DMS79 (cell line): ENCODE results near the gene FZD10.

Experiments used
- DNase-seq: peaks from one replicate; lab custom pipeline; 2025; lab: John Stamatoyannopoulos, UW

FZD10 gene

DNA sequence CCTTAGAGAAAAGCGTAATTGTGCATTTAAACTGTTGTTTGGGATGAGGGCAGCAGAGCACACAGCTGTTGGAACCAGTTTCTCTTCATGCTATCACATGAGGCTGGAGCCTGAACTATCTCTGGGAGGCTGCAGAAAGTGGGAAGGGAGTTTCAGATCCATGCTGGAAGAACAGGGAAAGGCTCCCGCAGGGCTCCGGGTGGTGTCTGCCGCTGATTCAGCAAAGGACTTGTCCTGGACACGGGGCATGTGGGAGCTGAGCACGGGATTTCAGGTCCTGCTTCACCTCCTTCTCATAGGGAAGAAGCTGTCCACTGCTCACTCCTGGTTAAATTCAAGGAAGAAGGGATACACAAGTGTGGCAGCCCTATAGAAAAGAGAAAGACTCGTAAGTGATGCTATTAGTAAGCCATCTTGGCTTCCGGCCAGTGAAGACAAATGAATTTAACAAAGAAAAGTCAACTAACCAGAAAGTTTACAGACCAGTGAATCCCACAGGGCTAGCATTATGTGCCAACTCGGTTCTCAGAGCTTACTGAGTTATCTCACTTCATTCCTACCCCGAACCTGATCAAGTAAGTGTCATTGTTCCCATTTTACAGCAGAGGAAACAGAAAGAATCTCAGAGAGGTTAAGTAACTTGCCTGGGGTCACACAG, 6.7 kb upstream of the FZD10 start:
- no peak for DNase-seq

DNA sequence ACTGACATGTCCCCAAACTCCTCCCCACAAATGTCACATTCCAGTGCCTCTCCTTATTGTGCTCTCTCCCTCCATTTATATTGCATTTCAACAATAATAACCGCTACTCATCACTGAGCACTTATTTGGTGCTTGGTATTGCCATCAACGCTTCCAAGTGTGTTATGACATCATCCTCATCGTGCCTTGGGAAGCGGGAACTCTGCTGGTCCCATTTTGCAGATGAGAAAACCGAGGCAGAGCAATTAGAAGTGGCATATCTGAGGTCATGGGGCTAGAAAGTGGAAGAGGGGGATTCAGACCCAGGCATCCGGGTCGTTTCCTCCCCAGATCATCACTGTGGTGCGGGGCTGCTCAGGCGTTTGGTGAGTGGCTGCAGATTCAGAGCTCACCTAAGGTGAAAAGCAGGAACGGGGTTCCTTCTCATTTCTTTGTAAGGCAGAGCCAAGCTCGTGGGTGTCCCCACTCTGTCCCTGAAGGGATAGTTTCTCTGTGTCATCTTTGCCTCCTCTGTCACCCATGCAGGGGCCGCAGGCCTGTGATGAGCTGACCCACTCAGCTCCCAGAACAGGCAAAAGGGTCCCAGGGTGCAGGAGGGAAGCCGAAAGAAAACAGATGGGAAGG, 5.5 kb upstream of the FZD10 start:
- no peak for DNase-seq

DNA sequence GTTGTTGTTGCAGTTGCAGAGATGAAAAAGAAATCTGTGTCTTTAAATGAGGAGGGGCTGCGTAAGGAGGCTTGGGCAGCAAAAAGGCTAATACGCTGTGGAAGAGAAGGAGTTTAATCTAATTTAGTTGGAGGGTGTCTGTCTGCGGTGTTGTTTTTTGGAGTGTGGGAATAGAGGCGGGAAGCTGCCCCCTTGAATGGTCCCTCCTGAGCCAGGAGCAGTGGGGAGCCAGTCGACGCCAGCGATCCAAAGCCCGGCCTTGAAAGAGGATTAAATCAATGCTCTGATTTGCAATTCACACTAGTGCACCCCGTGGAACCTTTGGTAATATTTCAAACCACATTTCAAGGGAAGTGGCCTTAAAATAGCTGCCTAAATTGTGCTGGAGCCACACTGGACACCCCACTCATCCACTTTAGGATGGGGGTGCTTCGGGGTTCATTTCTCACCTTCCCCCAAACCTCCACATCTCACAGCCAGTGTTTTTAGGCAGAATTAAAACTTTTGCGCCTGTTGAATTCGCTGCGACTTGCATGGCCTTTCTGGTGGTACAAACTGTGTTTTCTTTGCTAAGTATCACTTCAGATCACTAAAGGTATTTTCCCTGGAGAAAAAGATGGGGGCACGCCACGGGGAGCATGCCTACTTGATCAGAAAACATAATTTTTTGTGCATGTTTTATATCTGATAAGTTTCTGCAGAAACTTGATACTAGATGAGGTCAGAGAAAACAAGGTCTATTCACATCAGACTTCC, 4.1 kb upstream of the FZD10 start:
- DNase-seq: no peak

DNA sequence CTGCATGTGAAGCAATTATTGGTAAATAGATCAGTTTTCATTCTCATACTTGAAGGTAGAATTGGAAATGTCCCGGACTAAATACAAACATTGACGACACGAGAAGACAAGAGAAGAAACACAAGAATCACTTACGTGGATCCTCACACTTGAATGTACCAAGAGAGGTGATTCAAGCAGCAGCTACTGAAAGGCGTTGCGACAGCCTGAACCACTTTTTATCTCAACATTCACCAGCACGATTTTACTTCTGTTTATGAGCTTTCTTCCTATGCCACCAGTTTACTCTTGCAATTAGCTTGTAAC, 3.6 kb upstream of the FZD10 start:
- no peak for DNase-seq

DNA sequence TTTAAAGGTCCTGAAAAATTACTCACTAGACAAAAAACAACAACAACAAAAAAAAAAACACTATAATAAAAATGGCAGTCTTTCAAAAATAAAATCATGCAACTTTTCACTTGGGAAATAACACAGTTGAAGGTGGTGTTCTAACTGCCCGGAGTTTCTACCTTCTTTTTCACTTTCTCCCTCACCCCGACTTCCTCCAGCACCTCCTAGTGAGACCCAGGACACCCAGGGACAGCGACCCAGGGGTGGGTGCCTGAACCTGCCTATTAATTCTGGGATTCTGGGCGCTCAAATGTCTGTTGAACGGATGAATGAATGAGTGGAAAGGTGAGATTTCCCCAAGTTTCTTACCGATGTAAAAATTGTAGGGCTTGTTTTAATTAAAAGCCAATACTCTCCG, 2.0 kb upstream of the FZD10 start:
- no peak for DNase-seq

DNA sequence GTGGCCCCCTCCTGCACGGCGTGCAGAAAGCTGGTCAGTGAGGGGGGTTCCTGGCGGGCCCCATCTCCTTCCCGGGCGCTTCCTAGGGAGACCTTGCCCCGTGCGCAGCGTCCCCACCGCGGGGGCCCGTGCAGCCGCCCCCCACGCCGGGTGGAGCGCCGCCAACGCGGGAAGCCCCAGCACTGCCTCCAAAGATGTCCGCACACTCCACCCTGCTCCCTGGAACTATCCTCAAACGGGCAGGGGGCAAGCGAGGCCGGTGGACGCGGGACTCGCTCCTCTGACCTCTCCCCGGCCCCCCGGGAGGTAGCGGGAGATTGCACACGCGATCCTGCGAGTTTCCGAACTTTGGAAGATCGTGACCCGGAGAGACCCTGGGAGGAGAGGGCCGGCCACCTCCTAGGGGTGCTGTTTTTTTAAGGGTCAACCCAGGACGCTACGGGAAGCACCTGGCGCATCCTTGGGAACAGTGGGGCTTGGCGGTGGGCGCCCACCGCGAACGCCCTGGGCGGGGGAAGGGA, 1.5 kb upstream of the FZD10 start:
- DNase-seq: no peak

DNA sequence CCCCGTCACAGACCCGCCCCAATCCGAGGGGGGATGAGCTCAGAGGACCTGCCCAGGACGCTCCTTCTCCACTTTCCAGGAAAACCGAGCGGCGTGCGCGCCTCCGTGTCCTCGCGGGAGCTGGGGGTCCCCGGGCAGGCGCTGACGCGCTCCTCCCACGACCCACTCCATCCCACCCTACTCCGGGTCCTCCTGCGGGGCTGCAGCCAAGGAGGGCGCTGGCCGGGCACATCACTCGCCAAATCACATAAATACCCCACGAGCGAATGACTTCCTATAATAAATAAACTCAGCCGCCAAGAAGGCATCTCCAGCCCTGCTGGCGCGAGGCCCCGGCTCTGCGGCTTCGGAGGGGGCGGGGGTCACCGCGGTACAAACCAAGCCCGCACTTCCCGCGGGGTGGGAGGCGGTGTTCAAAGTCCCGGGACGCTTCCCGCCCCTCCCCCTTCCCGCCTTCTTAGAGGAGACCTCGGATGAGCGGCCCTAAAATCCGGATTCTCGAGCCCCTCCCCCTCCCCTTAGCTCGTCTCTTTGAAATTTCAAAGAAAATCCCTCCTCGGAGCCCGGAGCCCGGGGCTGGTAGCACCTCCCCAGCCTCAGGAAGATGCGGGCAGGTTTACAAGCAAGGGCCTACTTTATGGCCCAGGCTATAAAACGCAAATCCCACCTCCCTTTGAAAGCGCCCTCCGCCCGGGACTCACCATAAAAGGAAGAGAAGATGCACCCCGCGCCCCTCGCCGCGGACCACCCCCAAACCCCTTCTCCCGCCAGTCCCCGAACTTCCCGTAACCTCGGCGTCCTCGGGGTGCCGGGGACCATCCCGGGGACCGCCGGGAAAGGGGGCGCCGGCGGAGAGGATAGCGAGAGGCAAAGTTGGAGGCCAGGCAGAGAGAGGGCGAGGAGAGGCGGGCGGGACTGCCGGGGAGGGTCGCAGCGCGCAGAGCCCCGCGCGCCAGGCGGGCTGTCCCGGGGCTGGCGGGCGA, 712 bp upstream of the FZD10 start:
- no peak for DNase-seq

DNA sequence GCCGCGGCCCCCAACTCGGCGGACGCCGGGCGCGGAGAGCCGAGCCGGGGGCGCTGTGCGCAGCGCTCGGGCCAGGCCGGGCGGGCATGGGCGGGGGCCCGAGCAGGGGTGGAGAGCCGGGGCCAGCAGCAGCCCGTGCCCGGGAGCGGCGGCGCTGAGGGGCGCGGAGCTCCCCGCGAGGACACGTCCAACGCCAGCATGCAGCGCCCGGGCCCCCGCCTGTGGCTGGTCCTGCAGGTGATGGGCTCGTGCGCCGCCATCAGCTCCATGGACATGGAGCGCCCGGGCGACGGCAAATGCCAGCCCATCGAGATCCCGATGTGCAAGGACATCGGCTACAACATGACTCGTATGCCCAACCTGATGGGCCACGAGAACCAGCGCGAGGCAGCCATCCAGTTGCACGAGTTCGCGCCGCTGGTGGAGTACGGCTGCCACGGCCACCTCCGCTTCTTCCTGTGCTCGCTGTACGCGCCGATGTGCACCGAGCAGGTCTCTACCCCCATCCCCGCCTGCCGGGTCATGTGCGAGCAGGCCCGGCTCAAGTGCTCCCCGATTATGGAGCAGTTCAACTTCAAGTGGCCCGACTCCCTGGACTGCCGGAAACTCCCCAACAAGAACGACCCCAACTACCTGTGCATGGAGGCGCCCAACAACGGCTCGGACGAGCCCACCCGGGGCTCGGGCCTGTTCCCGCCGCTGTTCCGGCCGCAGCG, 639 bp downstream of the FZD10 start:
- no peak for DNase-seq

DNA sequence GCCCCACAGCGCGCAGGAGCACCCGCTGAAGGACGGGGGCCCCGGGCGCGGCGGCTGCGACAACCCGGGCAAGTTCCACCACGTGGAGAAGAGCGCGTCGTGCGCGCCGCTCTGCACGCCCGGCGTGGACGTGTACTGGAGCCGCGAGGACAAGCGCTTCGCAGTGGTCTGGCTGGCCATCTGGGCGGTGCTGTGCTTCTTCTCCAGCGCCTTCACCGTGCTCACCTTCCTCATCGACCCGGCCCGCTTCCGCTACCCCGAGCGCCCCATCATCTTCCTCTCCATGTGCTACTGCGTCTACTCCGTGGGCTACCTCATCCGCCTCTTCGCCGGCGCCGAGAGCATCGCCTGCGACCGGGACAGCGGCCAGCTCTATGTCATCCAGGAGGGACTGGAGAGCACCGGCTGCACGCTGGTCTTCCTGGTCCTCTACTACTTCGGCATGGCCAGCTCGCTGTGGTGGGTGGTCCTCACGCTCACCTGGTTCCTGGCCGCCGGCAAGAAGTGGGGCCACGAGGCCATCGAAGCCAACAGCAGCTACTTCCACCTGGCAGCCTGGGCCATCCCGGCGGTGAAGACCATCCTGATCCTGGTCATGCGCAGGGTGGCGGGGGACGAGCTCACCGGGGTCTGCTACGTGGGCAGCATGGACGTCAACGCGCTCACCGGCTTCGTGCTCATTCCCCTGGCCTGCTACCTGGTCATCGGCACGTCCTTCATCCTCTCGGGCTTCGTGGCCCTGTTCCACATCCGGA, 1.4 kb downstream of the FZD10 start:
- DNase-seq: no peak

DNA sequence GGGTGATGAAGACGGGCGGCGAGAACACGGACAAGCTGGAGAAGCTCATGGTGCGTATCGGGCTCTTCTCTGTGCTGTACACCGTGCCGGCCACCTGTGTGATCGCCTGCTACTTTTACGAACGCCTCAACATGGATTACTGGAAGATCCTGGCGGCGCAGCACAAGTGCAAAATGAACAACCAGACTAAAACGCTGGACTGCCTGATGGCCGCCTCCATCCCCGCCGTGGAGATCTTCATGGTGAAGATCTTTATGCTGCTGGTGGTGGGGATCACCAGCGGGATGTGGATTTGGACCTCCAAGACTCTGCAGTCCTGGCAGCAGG, 1.9 kb downstream of the FZD10 start:
- DNase-seq: no peak

DNA sequence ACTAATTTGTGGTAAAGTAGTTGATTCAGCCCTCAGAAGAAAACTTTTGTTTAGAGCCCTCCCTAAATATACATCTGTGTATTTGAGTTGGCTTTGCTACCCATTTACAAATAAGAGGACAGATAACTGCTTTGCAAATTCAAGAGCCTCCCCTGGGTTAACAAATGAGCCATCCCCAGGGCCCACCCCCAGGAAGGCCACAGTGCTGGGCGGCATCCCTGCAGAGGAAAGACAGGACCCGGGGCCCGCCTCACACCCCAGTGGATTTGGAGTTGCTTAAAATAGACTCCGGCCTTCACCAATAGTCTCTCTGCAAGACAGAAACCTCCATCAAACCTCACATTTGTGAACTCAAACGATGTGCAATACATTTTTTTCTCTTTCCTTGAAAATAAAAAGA, 2.7 kb downstream of the FZD10 start:
- no peak for DNase-seq

DNA sequence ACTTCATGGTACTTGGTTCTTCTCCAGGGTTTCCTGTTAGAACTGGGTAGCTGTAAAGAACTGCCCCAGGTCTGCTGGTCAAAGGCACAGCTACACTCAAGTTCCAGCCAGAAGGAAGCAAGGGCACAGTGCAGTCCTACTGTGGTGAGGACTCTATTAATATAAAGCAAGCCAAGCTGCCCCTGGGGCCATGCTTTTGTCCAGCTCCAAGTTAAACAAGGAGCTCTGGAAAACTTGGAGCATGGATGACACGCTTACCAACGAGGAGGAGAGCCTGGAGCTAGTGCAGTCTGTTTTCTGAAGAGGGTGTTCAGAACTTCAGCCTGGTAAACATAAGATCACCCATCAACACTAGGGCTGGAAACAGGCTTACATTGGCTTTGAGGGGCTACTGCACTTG, 4.0 kb downstream of the FZD10 start:
- DNase-seq: no peak

DNA sequence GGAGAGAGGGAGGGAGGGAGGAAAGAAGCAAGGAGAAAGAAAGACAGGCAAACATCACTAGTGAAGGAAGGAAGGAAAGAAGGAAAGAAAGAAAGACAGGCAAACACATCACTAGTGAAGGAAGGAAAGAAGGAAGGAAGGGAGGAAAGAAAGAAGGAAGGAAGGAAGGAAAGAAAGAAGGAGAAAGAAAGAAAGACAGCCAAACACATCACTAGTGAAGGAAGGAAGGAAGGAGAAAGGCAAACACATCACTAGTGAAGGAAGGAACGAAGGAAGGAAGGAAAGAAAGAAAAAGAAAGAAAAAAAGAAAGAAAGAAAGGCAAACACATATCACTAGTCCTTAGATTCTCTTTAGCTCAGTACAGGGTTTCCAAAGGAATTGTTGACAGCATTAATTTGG, 5.3 kb downstream of the FZD10 start:
- no peak for DNase-seq

DNA sequence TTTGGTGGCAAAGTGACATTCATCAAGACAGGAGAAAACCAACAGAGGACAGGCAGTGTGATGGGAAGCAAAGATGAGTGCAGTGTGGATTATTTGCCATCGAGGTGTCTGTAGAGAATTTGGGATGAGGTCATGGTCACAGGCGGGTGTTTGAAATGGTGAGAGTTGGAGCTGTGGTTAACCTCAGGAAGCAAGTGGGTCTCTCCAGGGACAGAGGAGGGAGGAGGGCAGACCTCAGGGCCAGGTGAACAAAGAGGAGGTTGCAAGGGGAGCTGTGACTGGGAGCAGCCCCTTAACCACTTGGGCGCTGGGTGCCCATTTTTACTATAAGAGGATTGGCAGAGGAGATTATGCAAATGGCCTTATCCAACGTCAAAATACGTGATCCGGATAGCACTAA, 7.0 kb downstream of the FZD10 start:
- no peak for DNase-seq

DNA sequence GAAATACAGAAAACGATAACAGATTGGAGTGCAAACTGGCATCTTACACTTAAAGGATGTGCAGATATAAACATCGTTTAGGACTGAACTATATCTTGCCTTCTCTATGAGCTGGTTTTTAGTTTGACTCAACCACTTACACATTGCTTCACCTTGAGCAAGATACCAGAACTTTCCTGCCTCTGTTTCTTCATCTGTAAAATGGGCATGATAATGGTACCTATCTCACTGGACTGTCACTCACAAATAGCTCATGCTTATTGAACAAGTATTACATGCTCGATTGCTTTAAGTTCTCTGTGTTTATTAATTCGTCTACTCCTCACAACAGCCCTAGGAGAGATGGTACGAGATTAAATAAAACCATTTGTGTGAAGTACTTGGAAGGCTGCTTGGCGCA, 7.7 kb downstream of the FZD10 start:
- DNase-seq: no peak

DNA sequence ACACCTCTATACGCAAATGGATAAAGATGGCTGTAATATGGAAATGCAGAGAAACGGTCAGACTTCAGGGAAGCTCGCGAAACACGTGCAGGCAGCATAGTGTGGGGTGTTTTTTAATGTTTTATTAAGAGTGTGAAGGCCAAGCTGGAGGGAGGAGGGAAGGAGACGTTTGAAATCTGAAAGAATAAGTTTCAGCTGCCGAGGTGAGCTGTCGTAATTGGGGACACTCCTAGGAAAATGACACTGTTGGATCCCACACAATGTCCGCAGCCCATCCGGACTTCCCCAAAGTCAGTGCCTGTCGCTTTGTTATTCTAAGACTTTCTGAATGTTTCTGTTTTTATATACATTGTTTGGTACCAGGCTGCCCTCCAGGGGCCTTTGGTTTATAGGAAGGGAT, 8.3 kb downstream of the FZD10 start:
- DNase-seq: no peak

DNA sequence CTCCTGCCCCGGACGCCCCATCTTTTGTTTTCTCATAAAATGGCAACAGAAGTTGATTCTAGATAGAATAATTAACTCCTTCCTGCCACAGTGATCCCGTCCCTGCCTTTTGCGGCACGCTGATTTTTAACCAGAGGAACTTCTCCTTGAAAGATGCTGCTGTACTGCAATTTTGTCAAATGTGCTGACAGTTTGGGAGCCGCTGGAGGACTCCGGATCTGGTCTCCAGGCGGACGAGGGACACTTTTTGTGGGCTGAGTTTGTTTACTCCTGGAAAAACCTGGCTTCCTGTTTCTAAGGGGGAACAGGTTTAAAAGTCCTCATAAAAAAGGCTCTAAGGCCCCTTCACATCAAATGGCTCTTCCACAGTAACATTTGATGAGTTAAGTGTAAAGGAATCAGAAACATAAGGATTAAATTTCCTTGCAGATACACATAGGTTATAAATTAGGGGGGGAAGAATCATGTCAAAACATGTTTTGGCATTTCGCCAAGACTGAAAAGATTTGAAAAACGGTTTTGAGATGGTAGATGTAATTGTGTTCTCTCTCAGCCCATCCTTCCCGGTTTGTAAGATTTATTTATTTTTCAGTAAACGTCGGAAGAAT, 15.5 kb downstream of the FZD10 start:
- DNase-seq: no peak

DNA sequence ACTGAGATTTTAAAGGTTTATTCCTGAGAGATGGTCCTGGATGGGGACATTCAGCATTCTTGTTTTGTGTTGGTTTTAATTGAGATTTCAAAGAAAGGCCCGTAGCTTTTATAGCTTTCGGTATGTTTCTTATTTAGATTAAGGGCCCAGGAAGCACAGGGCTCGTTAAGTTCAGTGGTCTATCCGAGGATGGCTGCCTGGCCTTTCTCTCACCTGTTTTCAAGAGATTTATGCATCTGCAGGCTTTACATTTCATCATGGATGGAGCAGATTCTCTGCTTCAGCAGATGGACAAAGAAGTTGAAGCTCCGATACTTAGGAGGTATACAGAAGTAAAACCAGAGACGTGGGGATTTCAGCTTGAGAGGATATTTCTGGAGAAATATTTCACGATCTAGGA, 16.0 kb downstream of the FZD10 start:
- no peak for DNase-seq

DNA sequence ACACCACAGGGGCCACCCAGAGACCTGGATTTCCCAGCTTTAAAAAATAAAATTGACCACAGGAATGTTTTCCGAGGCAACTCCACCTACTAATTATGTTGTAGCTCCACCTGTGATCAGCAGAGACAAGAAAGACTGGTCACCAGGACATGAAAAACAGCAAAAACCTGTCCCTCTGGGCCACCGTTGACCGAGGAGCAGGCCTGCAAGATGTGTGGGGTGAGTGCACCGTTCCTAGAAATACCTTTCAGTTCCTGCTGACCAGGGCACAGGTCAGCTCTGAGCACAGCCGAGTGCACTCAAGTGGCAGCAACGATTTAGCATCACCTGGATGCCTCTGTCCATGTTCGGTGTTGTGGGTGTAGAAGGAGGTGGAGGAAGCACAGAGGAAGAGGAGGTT, 16.9 kb downstream of the FZD10 start:
- DNase-seq: no peak

DNA sequence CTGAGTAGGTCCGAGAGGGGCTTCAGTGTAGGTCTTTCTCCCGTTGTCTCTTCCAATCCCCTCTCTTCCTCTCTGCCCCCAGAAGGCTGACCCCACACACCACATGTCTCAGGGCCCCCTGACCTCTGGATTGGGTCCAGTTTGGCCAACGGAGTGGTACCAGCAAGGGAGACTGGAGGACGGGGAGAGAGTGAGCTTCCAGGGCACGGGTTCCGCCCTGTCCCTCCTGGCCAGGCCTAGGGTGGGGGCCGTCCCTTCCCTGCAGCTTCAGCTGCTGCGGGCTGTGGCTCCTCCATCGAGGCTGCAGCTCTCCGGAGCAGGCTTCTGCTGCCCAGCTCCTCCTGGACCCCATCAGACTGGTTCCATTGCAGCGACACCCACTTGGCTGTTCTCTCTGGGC, 17.4 kb downstream of the FZD10 start:
- no peak for DNase-seq

DNA sequence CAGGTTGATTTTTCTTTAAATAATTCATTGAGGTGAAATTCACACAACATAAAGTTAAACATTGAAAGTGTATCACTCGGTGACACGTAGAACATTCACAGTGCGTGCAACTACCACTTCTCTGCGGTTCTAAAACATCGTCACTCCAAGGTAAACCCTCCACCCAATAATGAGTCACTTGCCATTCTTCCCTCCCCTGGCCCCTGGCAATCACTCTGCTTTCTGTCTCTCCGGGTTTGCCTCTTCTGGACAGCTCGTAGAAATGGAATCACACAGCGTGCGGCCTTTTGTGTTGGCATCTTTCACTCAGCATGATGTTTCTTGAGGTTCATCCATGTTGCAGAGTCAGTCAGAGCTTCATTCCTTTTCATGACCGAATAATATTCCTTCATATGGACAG, 18.9 kb downstream of the FZD10 start:
- no peak for DNase-seq
